Occipital lobe (tissue), 2 donors: ENCODE measurements around the gene LHPP. TPM values are rescaled to one million over a fixed set of nuclear protein-coding genes. Genes with fewer than 3 reads are reported as not detected.
"Not testable (repeated sequence)": the region's sequence is repeated elsewhere in the genome, so short reads cannot be mapped to it uniquely, and the experiment has no call there.

Experiments used
- DNase-seq: peaks from one replicate; lab custom pipeline; 2025; lab: John Stamatoyannopoulos, UW
- total RNA-seq: library from RNA; depleted of rRNA; stranded (reverse); fragments of >200 nt; gene quantifications from one replicate; pipeline ENCODE4 v1.2.3, GENCODE V29; 2014

Gene LHPP
- total RNA-seq, 1 donor from 2014 or later = 9.7 TPM

- DNase-seq = no peak
Observed at GRCh38 chr10:124569623-124570470, 108.2 kb downstream of the LHPP start.

GRCh38 chr10:124570646-124571045 is 109.0 kb downstream of the LHPP start:
- DNase-seq = no peak

- DNase-seq = no peak
Observed at GRCh38 chr10:124572751-124573150, 111.1 kb downstream of the LHPP start.

- DNase-seq = no peak
Observed at GRCh38 chr10:124573726-124574455, 112.3 kb downstream of the LHPP start.

- DNase-seq = no peak
Observed at GRCh38 chr10:124574456-124575070, 112.9 kb downstream of the LHPP start.

- DNase-seq = no peak
Observed at GRCh38 chr10:124575107-124576035, 113.7 kb downstream of the LHPP start.

- no peak for DNase-seq
Observed at GRCh38 chr10:124576526-124577420, 115.2 kb downstream of the LHPP start.

GRCh38 chr10:124577651-124578050 is 116.0 kb downstream of the LHPP start:
- DNase-seq = no peak

GRCh38 chr10:124578231-124579010 is 116.8 kb downstream of the LHPP start:
- DNase-seq = no peak

- no peak for DNase-seq
Observed at GRCh38 chr10:124579011-124579399, 117.4 kb downstream of the LHPP start.

GRCh38 chr10:124586142-124586541 is 124.5 kb downstream of the LHPP start:
- no peak for DNase-seq

GRCh38 chr10:124587811-124588211 is 126.2 kb downstream of the LHPP start:
- DNase-seq = no peak

GRCh38 chr10:124588341-124588735 is 126.7 kb downstream of the LHPP start:
- not testable (repeated sequence) for DNase-seq

GRCh38 chr10:124588736-124589490 is 127.3 kb downstream of the LHPP start:
- peak; percentile 27 for DNase-seq

- DNase-seq = no peak
Observed at GRCh38 chr10:124589491-124590041, 127.9 kb downstream of the LHPP start.

GRCh38 chr10:124590216-124591122 is 128.8 kb downstream of the LHPP start:
- DNase-seq = no peak

GRCh38 chr10:124591123-124591495 is 129.5 kb downstream of the LHPP start:
- no peak for DNase-seq
